Memory B cell (primary cell): ENCODE results near the gene NANOGP8.
"Not testable (repeated sequence)": the region's sequence is repeated elsewhere in the genome, so short reads cannot be mapped to it uniquely, and the experiment has no call there.

Source experiments
- ATAC-seq: fragments of 150-1000 bp; cut with Tn5 transposase; 2 replicates; pipeline ENCODE4 v1.10.0; 2021; ENCODE audit warnings: low read depth, mild to moderate bottlenecking, moderate library complexity
- DNase-seq, 2 donors: peaks; one replicate each; pipeline ENCODE4 v3.0.0; 2022; ENCODE audit warnings: low spot score in 2 of 2
- H3K27ac Mint-ChIP-seq: one replicate; pipeline ENCODE4 v1.8.0; 2022; ENCODE audit warnings: mild to moderate bottlenecking, moderate library complexity, mixed read lengths
- H3K27me3 Mint-ChIP-seq: one replicate; pipeline ENCODE4 v1.8.0; 2022; ENCODE audit warnings: mixed read lengths
- H3K36me3 Mint-ChIP-seq: one replicate; pipeline ENCODE4 v1.8.0; 2022; ENCODE audit warnings: mild to moderate bottlenecking, mixed read lengths
- H3K4me1 Mint-ChIP-seq: one replicate; pipeline ENCODE4 v1.8.0; 2022; ENCODE audit warnings: mixed read lengths
- H3K4me3 Mint-ChIP-seq: one replicate; pipeline ENCODE4 v1.8.0; 2022; ENCODE audit warnings: mild to moderate bottlenecking, moderate library complexity, mixed read lengths
- H3K9me3 Mint-ChIP-seq: one replicate; pipeline ENCODE4 v1.8.0; 2022; ENCODE audit warnings: mixed read lengths

The NANOGP8 gene

GRCh38 chr15:35082371-35083348 is 2.4 kb downstream of the NANOGP8 start:
- DNase-seq, H3K36me3 Mint-ChIP-seq, H3K4me1 Mint-ChIP-seq, H3K27ac Mint-ChIP-seq, H3K9me3 Mint-ChIP-seq, ATAC-seq, H3K4me3 Mint-ChIP-seq, H3K27me3 Mint-ChIP-seq: not testable (repeated sequence)

GRCh38 chr15:35081626-35082365 is 3.3 kb downstream of the NANOGP8 start:
- H3K4me3 Mint-ChIP-seq, H3K27ac Mint-ChIP-seq, ATAC-seq, H3K36me3 Mint-ChIP-seq, H3K4me1 Mint-ChIP-seq, H3K9me3 Mint-ChIP-seq, H3K27me3 Mint-ChIP-seq, DNase-seq: not testable (repeated sequence)

- Mint-ChIP-seq H3K36me3 (no peaks in the 10 kb centered on the region), H3K27ac (no peak overlapping the region), H3K4me3 (no peak overlapping the region), H3K27me3 (peaks cover 4% of the 10 kb centered on the region), H3K9me3 (no peaks in the 10 kb centered on the region), H3K4me1 (no peaks in the 10 kb centered on the region)
- DNase-seq (no peak), ATAC-seq (no peak)
Observed at GRCh38 chr15:35080226-35080625, 4.9 kb downstream of the NANOGP8 start.

- Mint-ChIP-seq H3K4me3 (no peak overlapping the region), H3K4me1 (no peaks in the 10 kb centered on the region), H3K27ac (no peak overlapping the region), H3K9me3 (no peaks in the 10 kb centered on the region), H3K36me3 (no peaks in the 10 kb centered on the region), H3K27me3 (peaks cover 4% of the 10 kb centered on the region)
- DNase-seq (peak in 1 of 2 donors; percentile 7), ATAC-seq (no peak)
Observed at GRCh38 chr15:35078221-35078915, 6.7 kb downstream of the NANOGP8 start.

- H3K27me3 Mint-ChIP-seq, result no peaks in the 10 kb centered on the region
- ATAC-seq (no peak), DNase-seq (no peak)
- no peaks in the 10 kb centered on the region for H3K9me3 Mint-ChIP-seq
- H3K27ac Mint-ChIP-seq, result no peak overlapping the region
- H3K4me1 Mint-ChIP-seq, result peaks cover 4% of the 10 kb centered on the region
- no peaks in the 10 kb centered on the region for H3K36me3 Mint-ChIP-seq
- no peak overlapping the region for H3K4me3 Mint-ChIP-seq
Observed at GRCh38 chr15:35071106-35071505, 14.0 kb downstream of the NANOGP8 start.

- no peak for DNase-seq
- Mint-ChIP-seq H3K9me3 (no peaks in the 10 kb centered on the region), H3K4me1 (peaks cover 4% of the 10 kb centered on the region), H3K27ac (no peak overlapping the region), H3K36me3 (no peaks in the 10 kb centered on the region), H3K4me3 (no peak overlapping the region), H3K27me3 (no peaks in the 10 kb centered on the region)
- ATAC-seq, result no peak
Observed at GRCh38 chr15:35068846-35069475, 16.1 kb downstream of the NANOGP8 start.

GRCh38 chr15:35067496-35068347 is 17.4 kb downstream of the NANOGP8 start:
- Mint-ChIP-seq H3K36me3 (no peaks in the 10 kb centered on the region), H3K9me3 (no peaks in the 10 kb centered on the region), H3K27me3 (no peaks in the 10 kb centered on the region), H3K27ac (no peak overlapping the region), H3K4me1 (peaks cover 4% of the 10 kb centered on the region), H3K4me3 (no peak overlapping the region)
- no peak for DNase-seq
- no peak for ATAC-seq

GRCh38 chr15:35066094-35066493 is 19.0 kb downstream of the NANOGP8 start:
- Mint-ChIP-seq H3K27ac (no peak overlapping the region), H3K9me3 (no peaks in the 10 kb centered on the region), H3K4me1 (peaks cover 4% of the 10 kb centered on the region), H3K4me3 (no peak overlapping the region), H3K36me3 (no peaks in the 10 kb centered on the region), H3K27me3 (no peaks in the 10 kb centered on the region)
- DNase-seq, result no peak
- no peak for ATAC-seq

GRCh38 chr15:35064576-35065190 is 20.4 kb downstream of the NANOGP8 start:
- no peak overlapping the region for H3K27ac Mint-ChIP-seq
- H3K36me3 Mint-ChIP-seq, result no peaks in the 10 kb centered on the region
- ATAC-seq, result no peak

GRCh38 chr15:35062738-35063099 is 22.4 kb downstream of the NANOGP8 start:
- no peak overlapping the region for H3K4me3 Mint-ChIP-seq
- ATAC-seq (no peak), DNase-seq (no peak)
- peaks cover 3% of the 10 kb centered on the region for H3K27me3 Mint-ChIP-seq
- peaks cover 3% of the 10 kb centered on the region for H3K4me1 Mint-ChIP-seq
- H3K9me3 Mint-ChIP-seq, result no peaks in the 10 kb centered on the region
- H3K36me3 Mint-ChIP-seq, result no peaks in the 10 kb centered on the region
- no peak overlapping the region for H3K27ac Mint-ChIP-seq

More at GRCh38 chr15:35064576-35065190, 20.4 kb downstream of the NANOGP8 start:
- DNase-seq, result no peak
- H3K4me1 Mint-ChIP-seq, result peaks cover 4% of the 10 kb centered on the region
- no peaks in the 10 kb centered on the region for H3K27me3 Mint-ChIP-seq
- no peaks in the 10 kb centered on the region for H3K9me3 Mint-ChIP-seq
- no peak overlapping the region for H3K4me3 Mint-ChIP-seq

- Mint-ChIP-seq H3K27ac (no peak overlapping the region), H3K27me3 (peaks cover 3% of the 10 kb centered on the region), H3K9me3 (no peaks in the 10 kb centered on the region), H3K36me3 (no peaks in the 10 kb centered on the region), H3K4me3 (no peak overlapping the region), H3K4me1 (peaks cover 3% of the 10 kb centered on the region)
- DNase-seq (no peak), ATAC-seq (no peak)
Observed at GRCh38 chr15:35061825-35062737, 23.0 kb downstream of the NANOGP8 start.
